GM19239 (cell line): ENCODE data around the gene CUL5.
A peak's percentile ranks its signal among the peaks of the same experiment; 100 is the strongest.
"Not testable (repeated sequence)": the region's sequence is repeated elsewhere in the genome, so short reads cannot be mapped to it uniquely, and the experiment has no call there.

Experiments used
- DNase-seq: peaks from one replicate; pipeline ENCODE4 v3.0.0; 2011; ENCODE audit warnings: low spot score; ENCODE audit not compliant: insufficient read length
- FAIRE-seq: peaks from 2 replicates; lab custom pipeline; 2011; peaks lifted over from hg19 to GRCh38; lab: Jason Lieb, UNC

The CUL5 gene

DNA sequence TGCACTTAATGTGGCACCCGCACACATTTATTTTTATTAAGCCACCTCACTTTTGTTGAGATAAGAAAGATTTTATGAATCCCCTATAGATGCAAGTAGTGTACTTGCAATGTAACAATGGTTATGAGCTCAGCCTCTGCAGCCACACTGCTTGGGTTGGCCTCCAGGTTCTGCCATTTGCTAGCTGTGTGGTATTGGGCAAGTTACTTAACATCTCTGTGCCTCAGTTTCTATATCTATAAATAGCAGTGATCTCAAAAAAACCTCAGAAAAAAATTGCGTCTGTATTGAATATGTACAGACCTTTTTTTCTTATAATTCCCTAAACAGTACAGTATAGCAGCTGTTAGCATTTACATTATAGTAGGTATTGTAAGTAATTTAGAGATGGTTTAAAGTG, 10.0 kb downstream of the CUL5 start:
- FAIRE-seq (no peak), DNase-seq (no peak)

DNA sequence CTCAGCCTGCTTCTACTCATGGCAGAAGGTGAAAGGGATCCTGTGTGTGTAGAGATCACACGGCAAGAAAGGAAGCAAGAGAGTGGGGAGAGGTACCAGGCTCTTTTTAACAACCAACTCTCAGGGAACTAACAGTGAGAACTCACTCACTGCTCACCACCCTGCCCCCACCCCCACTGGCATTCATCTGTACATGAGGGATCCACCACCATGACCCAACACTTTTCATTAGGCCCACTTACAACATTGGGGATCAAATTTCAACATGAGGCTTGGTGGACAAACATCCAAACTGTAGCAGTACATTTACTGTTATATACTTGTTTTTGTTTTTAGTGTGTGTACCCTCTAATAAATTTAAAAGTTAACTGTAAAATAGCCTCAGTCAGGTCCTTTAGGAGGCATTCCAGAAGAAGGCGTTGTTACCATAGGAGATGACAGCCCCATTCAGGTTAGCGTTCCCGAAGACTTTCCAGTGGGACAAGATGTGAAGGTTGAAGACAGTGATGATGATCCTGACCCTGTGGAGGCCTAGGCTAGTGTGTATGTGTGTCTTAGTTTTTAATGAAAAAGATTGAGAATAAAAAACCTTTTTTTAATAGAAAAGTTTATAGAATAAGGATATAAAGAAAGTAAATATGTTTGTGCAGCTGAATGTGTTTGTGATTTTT, 11.3 kb downstream of the CUL5 start:
- FAIRE-seq (no peak), DNase-seq (no peak)

DNA sequence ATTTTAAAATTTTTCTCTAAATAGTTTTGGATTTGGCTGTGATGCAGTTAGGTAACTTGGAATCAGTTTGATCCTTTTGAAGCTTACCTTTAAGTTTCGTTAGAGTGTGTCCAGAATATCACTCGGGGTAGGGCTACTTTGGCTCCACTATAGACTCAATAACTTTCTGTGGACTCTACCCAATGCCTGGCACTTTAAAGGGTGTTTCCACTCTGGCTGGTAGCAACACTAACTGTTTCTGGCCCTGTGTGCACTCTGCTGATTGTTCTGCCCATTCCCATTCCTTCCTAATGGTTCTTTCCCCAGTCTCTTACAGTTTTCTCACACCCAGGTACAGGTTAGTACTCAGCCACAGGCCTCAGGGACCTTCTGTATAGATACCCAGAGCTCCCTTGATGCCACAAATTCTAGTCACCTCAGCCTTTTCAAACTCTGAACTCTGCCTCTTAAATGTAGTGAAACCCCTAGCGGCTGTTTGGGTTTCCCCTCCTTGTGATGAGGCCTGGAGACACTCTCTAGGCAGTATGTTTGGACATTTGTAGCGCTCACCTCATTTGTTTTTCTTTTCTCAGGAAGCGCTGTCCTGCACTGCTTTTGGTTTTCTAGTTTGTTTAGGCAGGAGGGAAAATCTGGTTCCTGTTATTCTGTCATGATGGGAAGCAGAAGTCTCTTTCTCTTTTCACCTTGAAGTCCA, 16.8 kb downstream of the CUL5 start:
- FAIRE-seq (peak; percentile 92), DNase-seq (peak; percentile 17)

DNA sequence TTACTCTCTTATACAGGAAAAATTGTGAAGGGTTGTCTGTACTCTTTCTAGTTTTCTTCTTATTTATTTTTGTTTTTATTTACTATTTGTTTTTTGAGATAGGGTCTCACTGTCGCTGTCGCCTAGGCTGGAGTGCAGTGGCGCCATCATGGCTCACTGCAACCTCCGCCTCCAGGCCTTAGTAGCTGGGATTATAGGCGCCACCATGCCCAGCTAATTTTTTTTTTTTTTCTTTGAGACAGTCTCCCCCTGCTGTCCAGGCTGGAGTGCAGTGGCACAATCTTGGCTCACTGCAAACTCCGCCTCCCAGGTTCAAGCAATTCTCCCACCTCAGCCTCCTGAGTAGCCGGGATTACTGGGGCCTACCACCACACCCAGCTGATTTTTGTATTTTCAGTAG, 18.4 kb downstream of the CUL5 start:
- FAIRE-seq (no peak), DNase-seq (no peak)

DNA sequence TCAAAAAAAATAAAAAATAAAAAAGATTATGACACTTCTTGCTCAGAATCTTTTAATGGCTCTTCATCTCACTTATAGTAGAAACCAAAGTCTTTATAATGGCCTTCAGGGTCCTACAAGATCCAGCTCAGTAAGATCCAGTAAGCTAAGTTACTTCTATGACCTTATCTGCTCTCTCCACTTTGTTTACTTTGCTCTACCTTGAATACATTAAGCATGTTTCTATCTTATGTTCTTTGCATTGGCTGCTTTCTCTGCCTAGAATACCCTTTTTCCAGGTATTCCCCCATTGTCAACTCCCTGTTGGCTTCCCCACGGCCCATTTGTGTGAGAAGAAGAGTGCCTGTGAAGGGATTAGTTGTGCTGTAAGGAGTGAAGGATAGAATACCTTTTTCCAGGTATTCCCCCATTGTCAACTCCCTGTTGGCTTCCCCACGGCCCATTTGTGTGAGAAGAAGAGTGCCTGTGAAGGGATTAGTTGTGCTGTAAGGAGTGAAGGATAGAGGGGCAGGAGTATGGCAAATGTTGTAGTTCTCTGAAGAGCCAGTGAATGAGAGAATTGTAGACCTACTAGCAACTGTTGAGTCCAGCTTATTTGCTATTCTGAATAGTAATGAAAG, 20.2 kb downstream of the CUL5 start:
- not testable (repeated sequence) for FAIRE-seq, DNase-seq

DNA sequence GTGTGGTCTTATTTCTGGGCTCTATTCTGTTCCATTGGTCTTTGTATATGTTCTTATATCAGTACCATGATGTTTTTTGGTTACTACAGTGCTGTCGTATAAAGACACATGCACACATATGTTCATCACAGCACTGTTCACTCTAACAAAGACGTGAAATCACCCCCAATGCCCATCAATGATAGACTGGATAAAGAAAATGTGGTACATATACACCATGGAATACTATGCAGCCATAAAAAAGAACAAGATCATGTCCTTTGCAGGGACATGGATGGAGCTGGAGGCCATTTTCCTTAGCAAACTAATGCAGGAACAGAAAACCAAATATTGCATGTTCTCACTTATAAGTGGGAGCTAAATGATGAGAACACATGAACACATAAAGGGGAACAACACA, 22.9 kb downstream of the CUL5 start:
- not testable (repeated sequence) for DNase-seq, FAIRE-seq

DNA sequence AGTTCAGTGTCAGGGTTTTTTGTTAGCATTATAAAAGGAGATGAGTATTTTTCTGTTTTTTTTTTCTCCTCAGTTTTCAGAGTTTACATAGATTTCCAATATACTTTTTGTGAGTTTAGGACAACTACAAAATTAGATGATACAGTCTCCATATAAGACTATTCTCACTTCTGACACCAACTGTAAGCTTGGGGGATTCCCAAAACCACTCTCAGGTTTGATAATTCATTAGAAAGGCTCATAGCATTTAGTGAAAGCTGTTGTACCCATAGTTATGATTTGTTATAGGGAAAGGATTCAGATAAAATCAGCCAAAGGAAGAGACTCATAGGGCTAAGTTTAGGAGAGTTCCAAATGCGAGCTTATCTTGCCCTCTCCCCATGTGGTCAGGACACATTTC, 24.1 kb downstream of the CUL5 start:
- DNase-seq = no peak
- FAIRE-seq = no peak

DNA sequence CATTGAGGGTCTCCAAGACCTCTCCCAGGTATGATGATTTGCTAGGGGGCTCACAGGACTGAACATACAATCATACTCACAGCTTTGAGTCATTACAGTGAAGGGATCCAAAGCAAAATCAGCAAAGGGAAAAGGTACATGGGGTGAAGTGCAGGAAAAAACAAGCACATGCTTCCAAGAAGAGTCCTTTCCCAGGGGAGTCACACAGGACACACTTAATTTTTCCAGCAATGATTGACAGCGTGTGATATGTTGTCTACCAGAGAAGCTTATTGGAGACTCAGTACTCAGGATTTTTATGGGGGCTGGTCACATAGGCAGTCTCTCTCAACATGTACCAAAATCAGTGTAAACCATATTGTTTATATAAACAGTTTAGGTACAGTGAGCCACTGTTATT, 25.3 kb downstream of the CUL5 start:
- FAIRE-seq (no peak), DNase-seq (no peak)

DNA sequence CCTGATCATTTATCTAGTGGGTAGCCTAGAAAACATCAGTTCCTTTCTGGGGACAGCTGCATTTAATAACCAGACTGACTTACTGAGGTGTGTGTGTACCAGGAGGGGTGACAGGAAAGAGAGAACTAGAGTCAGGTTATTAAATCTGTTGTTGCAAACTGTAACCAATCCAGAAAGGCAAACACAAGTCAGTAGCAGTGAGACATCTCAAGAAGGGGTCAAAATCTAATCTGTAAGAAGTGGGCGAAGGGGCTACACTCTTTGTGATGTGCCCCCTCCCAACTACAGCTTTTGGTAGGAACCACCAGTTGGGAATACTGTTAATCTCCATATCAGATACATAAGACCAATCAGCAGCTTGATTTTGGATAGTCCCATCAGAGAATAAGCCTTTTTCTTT, 26.3 kb downstream of the CUL5 start:
- DNase-seq (no peak), FAIRE-seq (no peak)

DNA sequence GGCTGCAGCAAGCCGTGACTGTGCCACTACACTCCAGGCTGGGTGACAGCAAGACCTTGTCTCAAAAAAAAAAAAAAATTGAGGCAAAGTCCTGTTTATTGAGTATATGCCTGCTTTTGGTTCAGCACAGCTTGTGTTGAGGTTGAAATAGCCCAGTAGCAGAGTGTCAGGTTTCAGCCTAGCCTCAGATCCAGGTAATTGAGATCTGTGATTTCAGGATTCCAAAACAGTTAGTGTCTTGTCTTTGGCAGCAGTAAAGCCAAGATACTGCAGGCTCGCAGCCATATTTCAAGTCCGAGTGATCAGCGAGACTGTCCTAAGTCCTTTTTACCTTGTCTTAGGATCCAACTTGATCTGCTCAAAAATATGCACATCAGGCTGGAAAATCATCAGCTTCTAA, 27.0 kb downstream of the CUL5 start:
- no peak for FAIRE-seq
- no peak for DNase-seq

DNA sequence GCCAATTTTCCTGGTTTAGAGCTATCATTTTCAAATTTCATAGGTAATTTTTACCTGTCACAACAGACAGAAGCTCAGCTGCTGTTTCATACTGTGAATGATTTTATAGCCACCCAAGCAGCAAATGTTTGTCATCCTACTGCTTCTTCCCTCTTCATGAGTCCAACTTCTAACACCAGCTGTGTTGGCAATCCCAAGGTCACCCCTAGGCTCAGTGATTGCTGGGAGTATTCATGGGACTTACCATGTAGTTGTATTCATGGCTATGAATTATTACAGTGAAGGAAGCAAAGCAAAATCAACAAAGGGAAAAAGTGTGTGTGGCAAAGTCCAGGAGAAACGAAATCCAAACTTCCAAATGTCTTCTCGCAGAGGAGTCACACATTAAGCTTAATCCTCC, 28.5 kb downstream of the CUL5 start:
- FAIRE-seq = no peak
- no peak for DNase-seq

DNA sequence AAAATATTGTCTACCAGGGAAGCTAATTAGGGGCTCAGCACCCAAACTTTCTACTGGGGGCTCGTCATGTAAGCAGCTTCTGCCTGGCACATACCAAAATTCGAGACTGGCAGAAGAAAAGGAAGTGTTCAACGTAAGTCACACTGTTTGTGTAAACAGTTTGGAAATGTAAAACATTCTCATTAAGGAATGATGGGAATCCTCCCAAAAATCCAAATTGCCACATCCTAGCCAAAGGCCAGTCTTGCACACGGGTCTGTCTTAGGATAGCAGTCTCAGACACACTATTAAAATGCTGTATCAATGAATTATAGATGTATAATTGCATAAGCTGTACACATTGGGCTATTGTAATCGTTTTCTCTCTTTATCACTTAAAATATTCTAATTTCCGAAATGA, 28.9 kb downstream of the CUL5 start:
- FAIRE-seq (no peak), DNase-seq (no peak)

DNA sequence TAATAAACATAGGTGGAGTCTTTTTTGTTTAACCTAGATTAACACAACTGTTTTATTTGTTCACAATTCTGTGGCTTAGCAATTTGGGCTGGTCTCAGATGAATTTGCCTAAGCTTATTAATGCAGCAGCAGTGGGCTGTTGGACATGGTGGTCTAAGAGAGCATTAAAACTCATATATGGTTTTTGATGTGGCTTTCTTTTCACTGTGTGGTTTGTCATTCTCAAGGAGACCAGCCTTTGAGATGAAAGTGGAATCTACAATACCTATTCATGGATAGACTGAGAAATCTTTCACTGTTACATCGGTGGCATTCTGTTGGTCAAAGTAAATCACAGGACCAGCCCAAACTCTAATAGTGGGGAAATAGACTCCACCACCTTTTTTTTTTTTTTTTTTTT, 39.6 kb downstream of the CUL5 start:
- FAIRE-seq (no peak), DNase-seq (no peak)

DNA sequence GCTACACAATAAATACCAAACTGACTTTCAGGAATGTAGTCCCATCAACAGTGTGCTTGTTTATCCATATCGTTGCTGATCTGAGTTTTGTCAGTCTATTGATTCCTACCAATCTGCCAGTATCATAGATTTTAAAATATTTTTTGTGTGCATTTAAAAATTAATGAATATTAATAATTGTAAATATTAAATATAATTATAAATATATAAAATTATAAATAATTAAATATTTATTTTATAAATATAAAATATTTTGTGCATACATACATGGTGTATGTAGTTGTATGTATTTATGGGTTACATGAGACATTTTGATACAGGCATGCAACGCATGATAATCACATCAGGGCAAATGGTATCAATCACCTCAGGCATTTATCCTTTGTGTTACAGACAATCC, 53.6 kb downstream of the CUL5 start:
- FAIRE-seq = no peak
- no peak for DNase-seq

DNA sequence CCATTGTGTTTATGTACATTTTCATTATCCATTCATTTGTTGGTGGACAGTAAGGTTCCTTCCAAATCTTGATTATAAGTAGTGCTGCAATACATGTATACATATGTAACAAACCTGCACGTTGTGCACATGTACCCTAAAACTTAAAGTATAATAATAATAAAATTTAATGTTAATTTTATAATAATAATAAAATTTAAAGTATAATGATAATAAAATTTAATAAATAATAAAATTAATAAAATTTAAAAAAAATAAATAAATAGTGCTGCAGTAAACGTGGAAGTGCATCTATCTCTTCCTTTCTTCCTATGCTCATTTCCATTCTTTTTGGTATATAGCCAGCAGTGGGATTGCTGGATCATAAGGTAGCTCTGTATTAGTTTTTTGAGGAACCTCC, 54.7 kb downstream of the CUL5 start:
- no peak for FAIRE-seq
- DNase-seq = no peak

DNA sequence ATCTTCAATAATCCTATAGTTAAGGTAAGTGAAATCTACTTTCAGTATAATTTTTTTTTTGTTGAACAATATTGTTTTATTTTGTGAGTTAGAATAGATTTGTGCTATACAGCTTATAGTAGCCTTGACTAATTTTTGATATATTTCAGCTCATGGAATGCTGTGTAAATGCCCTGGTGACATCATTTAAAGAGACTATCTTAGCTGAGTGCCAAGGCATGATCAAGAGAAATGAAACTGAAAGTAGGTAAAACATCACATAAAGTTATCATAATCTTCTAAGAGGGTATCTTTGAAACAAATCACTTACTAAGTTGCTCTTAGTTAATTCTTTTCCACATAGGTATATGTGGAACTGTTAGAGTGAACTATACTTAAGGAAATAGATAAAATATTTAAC, 61.2 kb downstream of the CUL5 start:
- DNase-seq (peak; percentile 6), FAIRE-seq (no peak)

DNA sequence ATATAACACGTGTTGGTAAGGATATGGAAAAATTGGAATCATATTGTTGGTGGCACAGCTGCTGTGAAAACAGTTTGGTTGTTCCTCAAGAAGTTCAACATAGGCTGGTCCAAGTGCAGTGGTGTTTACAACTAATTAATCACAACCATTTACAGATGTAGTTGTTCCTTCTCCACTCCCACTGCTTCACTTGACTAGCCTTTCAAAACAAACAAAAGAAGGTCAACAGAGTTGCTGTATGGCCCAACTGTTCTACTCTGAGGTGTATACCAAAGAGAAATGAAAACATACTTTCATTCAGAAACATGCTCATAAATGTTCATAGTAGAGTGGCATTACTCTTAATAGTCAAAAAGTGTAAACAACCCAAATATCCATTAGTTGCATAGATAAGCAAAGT, 76.1 kb downstream of the CUL5 start:
- FAIRE-seq (peak; percentile 11), DNase-seq (no peak)

DNA sequence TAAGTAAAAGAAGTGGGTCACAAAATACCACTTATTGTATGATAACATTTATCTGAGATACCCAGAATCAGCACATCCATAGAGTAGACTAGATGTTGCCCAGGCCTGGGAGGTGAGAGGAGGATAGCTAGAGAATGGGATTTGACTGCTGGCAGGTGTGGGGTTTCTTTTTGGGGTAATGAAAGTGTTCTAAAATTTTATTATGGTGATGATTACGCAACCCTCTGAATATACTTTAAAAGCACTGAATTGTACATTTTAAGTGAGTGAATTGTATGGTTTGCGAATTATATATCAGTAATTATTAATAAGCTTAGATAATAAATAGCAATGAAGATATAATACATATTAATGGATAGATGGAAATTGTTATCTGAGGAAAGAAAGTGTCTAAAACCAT, 77.0 kb downstream of the CUL5 start:
- DNase-seq (no peak), FAIRE-seq (no peak)

DNA sequence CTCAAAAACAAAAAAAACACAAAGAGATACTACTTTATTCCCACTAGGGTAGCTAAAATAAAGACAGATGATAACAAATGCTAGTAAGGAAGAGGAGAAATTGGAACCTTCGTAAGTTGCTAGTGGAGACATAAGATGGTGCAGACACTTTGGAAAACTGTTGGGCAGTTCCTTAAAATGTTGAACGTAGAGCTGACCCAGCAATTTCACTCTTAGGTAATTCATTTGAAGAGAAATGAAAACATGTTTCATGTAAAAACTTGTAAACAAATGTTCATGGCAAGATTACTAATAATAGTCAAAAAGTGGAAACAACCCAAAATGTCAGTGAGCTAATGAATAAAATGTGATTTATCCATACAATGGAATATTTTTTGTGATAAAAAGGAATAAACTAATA, 83.4 kb downstream of the CUL5 start:
- no peak for FAIRE-seq

DNA sequence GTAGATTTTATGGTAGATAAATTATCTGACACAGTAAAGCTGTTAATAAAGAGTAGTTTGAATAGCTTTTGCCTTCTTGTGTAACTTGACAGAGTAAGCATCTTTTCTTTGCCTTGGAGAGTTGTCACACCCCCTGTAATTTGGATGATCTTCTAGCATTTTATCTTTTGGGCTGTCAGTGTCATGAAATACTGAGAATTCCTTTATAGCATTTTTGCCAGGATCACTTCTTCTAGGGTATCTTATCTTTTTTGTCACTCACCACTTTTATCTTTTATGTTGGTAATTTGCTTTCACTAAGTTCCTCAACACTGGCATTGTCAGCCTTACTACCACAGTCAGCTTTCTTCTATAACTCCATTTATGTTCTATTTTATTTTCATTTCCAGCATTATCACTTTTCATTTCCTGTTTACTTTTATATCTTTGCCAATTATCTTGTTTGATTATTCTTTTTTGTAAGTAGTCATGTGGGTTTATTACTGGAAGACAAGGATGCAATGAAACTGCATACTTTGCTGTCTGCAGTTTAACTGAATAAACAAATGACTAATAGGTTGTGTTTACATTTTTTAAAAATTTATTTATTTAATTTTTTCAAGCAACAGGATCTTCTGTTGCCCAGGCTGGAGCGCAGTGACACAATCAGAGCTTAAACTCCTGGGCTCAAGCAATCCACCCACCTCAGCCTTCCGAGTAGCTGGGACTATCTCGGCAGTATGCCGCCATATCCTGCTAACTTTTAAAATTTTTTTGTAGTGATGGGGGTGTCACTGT, 84.6 kb downstream of the CUL5 start:
- DNase-seq (no peak), FAIRE-seq (no peak)

More for the DNA sequence above, 83.4 kb downstream of the CUL5 start:
- DNase-seq = no peak

DNA sequence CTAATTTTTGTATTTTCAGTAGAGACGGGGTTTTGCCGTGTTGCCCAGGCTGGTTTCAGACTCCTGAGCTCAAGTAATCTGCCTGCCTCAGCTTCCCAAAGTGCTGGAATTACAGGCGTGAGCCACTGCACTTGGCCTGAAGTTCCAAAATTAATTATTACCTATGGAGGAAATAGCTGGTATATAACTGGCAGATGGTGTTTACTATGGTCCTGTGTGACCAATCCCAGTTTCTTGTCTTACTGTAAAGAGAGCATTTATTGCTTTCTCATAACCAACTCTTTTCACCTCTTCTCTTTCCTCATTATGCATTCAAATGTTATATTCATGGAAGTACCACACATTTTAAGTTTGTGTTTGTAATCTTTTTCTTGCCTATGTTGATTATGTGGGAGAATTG, 88.5 kb downstream of the CUL5 start:
- DNase-seq (no peak), FAIRE-seq (no peak)
